Muscle layer of colon (tissue), 2 donors: ENCODE results near the gene E2F3.

Experiments
- H3K27ac ChIP-seq: one replicate; pipeline ENCODE4 v1.7.0; 2013; ENCODE audit warnings: low read depth, mild to moderate bottlenecking, low read length, moderate library complexity
- H3K27me3 ChIP-seq, 2 donors: one replicate each; pipeline ENCODE4 v1.7.0; 2013; ENCODE audit warnings: low read length in 2 of 2, mild to moderate bottlenecking in 2 of 2; ENCODE audit not compliant: insufficient read depth in 2 of 2, control insufficient read depth in 1 of 2
- H3K36me3 ChIP-seq: one replicate; pipeline ENCODE4 v1.7.0; 2013; ENCODE audit warnings: mild to moderate bottlenecking, low read length; ENCODE audit not compliant: insufficient read depth
- H3K4me1 ChIP-seq: one replicate; pipeline ENCODE4 v1.7.0; 2013; ENCODE audit warnings: mild to moderate bottlenecking, low read length; ENCODE audit not compliant: insufficient read depth
- H3K4me3 ChIP-seq, 2 donors: one replicate each; pipeline ENCODE4 v1.7.0; 2013; ENCODE audit warnings: low read length in 2 of 2, low read depth in 1 of 2, mild to moderate bottlenecking in 1 of 2, moderate library complexity in 1 of 2
- H3K9ac ChIP-seq: one replicate; pipeline ENCODE4 v1.7.0; 2013; ENCODE audit warnings: low read length
- H3K9me3 ChIP-seq: one replicate; pipeline ENCODE4 v1.7.0; 2013; ENCODE audit warnings: mild to moderate bottlenecking, low read length
- donor health status: abdominal sarcoma.
- donor health status: Adenocarcinoma of cecum.

E2F3 gene

GRCh38 chr6:20476501-20477043, 74.9 kb downstream of the E2F3 start:
- H3K27ac ChIP-seq, result no peak overlapping the region
- no peaks in the 10 kb centered on the region for H3K9me3 ChIP-seq
- no peaks in the 10 kb centered on the region for H3K36me3 ChIP-seq
- no peaks in the 10 kb centered on the region for H3K4me1 ChIP-seq
- no peaks in the 10 kb centered on the region for H3K27me3 ChIP-seq
- H3K9ac ChIP-seq, result no peak overlapping the region
- no peak overlapping the region for H3K4me3 ChIP-seq

GRCh38 chr6:20477485-20477884, 75.8 kb downstream of the E2F3 start:
- Histone ChIP-seq H3K9ac (no peak overlapping the region), H3K4me1 (no peaks in the 10 kb centered on the region), H3K9me3 (no peaks in the 10 kb centered on the region), H3K27ac (no peak overlapping the region), H3K4me3 (no peak overlapping the region), H3K36me3 (no peaks in the 10 kb centered on the region), H3K27me3 (no peaks in the 10 kb centered on the region)

GRCh38 chr6:20479060-20479459, 77.4 kb downstream of the E2F3 start:
- H3K9me3 ChIP-seq, result no peaks in the 10 kb centered on the region
- no peaks in the 10 kb centered on the region for H3K36me3 ChIP-seq
- H3K4me3 ChIP-seq, result no peak overlapping the region
- H3K27me3 ChIP-seq, result no peaks in the 10 kb centered on the region
- no peak overlapping the region for H3K9ac ChIP-seq
- no peak overlapping the region for H3K27ac ChIP-seq
- no peaks in the 10 kb centered on the region for H3K4me1 ChIP-seq

- Histone ChIP-seq H3K36me3 (no peaks in the 10 kb centered on the region), H3K27ac (no peak overlapping the region), H3K4me3 (no peak overlapping the region), H3K9me3 (no peaks in the 10 kb centered on the region), H3K4me1 (no peaks in the 10 kb centered on the region), H3K27me3 (no peaks in the 10 kb centered on the region), H3K9ac (no peak overlapping the region)
These were observed 77.8 kb downstream of the E2F3 start for GRCh38 chr6:20479526-20479925.

GRCh38 chr6:20481281-20481680, 79.6 kb downstream of the E2F3 start:
- Histone ChIP-seq H3K9me3 (no peaks in the 10 kb centered on the region), H3K27ac (no peak overlapping the region), H3K27me3 (no peaks in the 10 kb centered on the region)

GRCh38 chr6:20483887-20484497, 82.3 kb downstream of the E2F3 start:
- Histone ChIP-seq H3K9ac (no peak overlapping the region), H3K27ac (no peak overlapping the region), H3K4me3 (no peak overlapping the region), H3K27me3 (no peaks in the 10 kb centered on the region), H3K9me3 (no peaks in the 10 kb centered on the region), H3K36me3 (no peaks in the 10 kb centered on the region), H3K4me1 (no peaks in the 10 kb centered on the region)

More at GRCh38 chr6:20481281-20481680, 79.6 kb downstream of the E2F3 start:
- no peaks in the 10 kb centered on the region for H3K36me3 ChIP-seq
- H3K9ac ChIP-seq, result no peak overlapping the region
- no peaks in the 10 kb centered on the region for H3K4me1 ChIP-seq
- no peak overlapping the region for H3K4me3 ChIP-seq

GRCh38 chr6:20486641-20487040, 85.0 kb downstream of the E2F3 start:
- H3K9ac ChIP-seq, result no peak overlapping the region
- H3K4me3 ChIP-seq, result no peak overlapping the region
- H3K9me3 ChIP-seq, result no peaks in the 10 kb centered on the region
- H3K4me1 ChIP-seq, result no peaks in the 10 kb centered on the region
- no peak overlapping the region for H3K27ac ChIP-seq
- H3K36me3 ChIP-seq, result no peaks in the 10 kb centered on the region
- H3K27me3 ChIP-seq, result no peaks in the 10 kb centered on the region

GRCh38 chr6:20487669-20488375, 86.1 kb downstream of the E2F3 start:
- no peaks in the 10 kb centered on the region for H3K9me3 ChIP-seq
- no peak overlapping the region for H3K27ac ChIP-seq
- H3K4me1 ChIP-seq, result no peaks in the 10 kb centered on the region
- no peak overlapping the region for H3K9ac ChIP-seq
- no peaks in the 10 kb centered on the region for H3K27me3 ChIP-seq
- H3K4me3 ChIP-seq, result no peak overlapping the region
- H3K36me3 ChIP-seq, result no peaks in the 10 kb centered on the region

- H3K9me3 ChIP-seq, result no peaks in the 10 kb centered on the region
- no peak overlapping the region for H3K9ac ChIP-seq
- no peaks in the 10 kb centered on the region for H3K36me3 ChIP-seq
- H3K4me1 ChIP-seq, result no peaks in the 10 kb centered on the region
- H3K27me3 ChIP-seq, result no peaks in the 10 kb centered on the region
- H3K27ac ChIP-seq, result no peak overlapping the region
- H3K4me3 ChIP-seq, result no peak overlapping the region
These were observed 88.9 kb downstream of the E2F3 start for GRCh38 chr6:20490591-20490990.

- Histone ChIP-seq H3K9ac (no peak overlapping the region), H3K4me3 (no peak overlapping the region), H3K9me3 (no peaks in the 10 kb centered on the region), H3K27ac (no peak overlapping the region), H3K4me1 (no peaks in the 10 kb centered on the region), H3K27me3 (no peaks in the 10 kb centered on the region), H3K36me3 (no peaks in the 10 kb centered on the region)
These were observed 90.4 kb downstream of the E2F3 start for GRCh38 chr6:20492099-20492498.

GRCh38 chr6:20497216-20498040, 95.7 kb downstream of the E2F3 start:
- Histone ChIP-seq H3K36me3 (no peaks in the 10 kb centered on the region), H3K27me3 (no peaks in the 10 kb centered on the region), H3K4me3 (no peak overlapping the region), H3K9ac (no peak overlapping the region), H3K27ac (no peak overlapping the region), H3K9me3 (no peaks in the 10 kb centered on the region), H3K4me1 (no peaks in the 10 kb centered on the region)
